HG03095 (cell line): Measurements from ENCODE around the gene TMC6.
"Not testable (repeated sequence)": the region's sequence is repeated elsewhere in the genome, so short reads cannot be mapped to it uniquely, and the experiment has no call there.

Experiments used
- ATAC-seq: cut with Tn5 transposase; IDR thresholded peaks from one replicate; pipeline ENCODE4 v1.9.1; 2021; ENCODE audit warnings: moderate library complexity; ENCODE audit not compliant: unreplicated experiment

TMC6 gene

DNA sequence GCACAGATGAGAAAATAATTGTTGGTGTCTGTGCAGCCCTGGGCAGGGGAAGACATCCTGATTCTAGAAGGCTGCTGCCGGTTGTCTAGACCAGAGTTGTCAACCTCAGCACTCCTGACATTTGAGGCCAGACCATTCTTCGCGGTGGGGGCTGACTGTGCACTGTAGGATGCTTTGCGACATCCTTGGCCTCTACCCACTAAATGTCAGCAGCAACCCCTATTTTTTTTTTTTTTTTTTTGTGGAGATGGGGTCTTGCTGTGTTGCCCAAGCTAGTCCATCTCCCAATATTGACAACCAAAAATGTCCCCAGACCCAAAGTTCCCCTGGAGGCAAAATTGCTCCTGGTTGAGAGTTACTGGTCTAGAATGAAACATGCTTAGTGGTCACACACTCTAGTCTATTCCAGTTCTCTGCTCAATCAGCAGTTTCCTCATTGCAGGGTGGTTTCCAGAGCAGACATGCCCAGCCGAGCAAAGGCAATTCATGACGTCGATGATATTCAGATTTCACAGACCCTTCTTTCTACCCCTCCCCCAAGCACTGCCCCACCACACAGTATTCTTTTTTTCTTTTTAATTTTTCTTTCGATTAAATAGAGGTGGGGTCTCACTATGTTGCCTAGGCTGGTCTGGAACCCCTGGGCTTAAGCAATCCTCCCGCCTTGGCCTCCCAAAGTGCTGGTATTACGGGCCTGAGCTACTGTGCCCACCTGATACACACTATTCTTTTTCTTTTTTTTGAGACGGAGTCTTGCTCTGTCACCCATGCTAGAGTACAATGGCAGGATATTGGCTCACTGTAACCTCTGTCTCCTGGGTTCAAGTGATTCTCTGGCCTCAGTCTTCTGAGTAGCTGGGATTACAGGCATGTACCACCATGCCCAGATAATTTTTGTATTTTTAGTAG, 26.6 kb upstream of the TMC6 start:
- ATAC-seq, result peak; percentile 44

DNA sequence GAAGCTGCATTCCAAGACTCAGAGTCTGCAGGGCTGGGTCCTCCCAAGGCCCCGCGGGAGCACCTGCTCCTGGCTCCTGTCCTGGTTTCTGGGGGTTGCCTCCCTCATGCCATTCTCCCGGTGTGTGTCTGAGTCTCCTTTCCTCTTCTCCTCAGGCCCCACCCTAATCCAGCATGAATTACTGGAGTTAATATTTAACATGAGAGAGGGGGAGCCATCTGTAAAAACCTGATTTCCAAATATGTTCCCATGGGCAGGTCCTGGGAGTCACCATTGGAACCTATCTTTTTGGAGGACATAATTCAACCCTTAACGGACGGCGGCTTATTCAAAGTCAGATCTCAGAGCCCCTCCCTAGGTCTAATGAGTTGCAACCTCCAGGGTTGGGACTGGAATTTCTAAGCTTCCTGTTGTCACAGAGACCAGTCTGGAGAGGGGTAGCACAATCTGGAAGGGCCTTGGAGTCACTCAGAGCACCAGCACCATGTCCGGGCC, 23.0 kb upstream of the TMC6 start:
- no peak for ATAC-seq

DNA sequence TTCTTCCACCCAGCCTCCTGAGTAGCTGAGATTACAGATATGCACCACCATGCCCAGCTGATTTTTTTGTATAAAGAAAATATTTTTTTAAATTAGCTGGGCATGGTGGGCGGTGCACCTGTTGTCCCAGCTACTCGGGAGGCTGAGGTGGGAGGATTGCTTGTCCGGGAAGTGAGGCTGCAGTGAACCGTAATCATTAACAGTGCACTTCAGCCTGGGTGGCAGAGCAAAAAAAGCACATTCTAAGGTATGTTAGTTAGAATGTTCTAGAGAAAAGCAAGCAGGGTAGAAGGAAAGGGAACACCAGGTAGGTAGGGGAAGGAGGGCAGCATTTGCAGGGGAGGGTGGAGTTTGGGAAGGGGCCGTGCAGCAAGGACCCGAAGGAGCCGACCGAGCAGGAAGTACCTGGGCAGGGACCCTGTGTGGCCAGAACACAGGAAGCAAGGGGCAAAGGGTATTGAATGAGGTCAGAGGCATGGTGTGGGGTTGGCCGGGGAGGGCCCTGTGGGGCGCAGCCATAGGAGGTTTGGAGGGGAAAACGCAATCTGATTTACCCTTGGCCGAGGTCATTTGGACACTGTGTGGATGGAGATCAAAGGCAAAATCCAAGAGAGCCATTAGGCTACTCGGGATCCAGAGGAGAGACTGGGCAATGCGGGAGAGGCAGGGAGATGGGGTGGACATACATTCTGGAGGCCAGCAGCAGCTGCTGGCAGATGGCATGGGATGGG, 19.9 kb upstream of the TMC6 start:
- ATAC-seq, result no peak

DNA sequence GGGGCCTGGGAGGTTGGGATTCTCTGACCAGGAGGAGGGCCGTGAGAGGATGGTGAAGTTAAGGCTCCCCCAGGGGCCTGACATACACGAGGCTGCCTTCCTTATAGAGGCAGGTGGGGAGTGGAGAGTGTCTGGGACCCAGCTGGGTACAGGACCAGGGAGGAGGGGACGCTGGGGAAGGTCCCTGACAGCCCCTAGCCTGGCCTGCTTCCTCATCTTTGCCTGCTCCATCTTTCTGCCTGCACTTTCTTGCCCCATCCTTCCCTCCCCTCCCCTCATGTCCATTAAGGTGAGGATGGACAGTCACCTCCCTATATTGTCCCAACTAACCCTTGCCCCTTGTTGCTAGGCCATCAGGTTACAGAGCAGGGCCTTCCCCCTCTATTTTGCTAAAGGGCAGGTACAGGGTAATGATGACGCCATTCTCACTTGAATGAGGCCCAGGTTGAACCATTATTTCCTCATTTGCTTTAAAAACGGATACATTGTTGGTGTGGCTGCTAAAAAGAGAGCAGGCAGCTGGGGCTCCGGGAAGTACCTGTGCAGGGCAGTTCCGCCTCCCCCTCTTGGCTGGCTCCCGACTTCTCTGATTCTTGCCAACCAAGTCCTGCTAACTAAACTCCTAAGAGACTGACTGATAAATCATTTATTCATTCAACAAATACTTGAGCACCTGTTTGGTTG, 18.9 kb upstream of the TMC6 start:
- ATAC-seq, result no peak

- ATAC-seq, result no peak
These were observed 18.3 kb upstream of the TMC6 start for GRCh38 chr17:78146881-78147280.

DNA sequence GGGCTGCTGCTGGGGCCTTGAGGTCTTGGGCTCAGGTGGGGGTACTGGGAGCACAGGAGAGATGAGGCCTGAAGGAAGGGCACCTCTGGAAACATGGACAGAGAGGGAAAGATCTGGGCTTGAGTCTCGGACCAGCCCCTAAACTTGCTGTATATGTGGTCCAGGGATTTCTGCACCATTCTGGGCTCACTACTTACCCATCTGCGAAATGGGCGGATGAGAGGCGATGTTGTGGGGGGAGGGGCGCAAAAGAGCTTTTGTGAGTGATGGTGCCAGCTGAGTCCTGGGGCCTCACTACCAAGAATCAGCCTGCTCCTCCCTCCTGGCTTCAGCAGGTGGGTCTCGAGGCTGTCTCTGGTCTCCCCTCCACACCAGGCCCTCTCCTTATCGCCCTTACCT, 17.9 kb upstream of the TMC6 start:
- no peak for ATAC-seq

DNA sequence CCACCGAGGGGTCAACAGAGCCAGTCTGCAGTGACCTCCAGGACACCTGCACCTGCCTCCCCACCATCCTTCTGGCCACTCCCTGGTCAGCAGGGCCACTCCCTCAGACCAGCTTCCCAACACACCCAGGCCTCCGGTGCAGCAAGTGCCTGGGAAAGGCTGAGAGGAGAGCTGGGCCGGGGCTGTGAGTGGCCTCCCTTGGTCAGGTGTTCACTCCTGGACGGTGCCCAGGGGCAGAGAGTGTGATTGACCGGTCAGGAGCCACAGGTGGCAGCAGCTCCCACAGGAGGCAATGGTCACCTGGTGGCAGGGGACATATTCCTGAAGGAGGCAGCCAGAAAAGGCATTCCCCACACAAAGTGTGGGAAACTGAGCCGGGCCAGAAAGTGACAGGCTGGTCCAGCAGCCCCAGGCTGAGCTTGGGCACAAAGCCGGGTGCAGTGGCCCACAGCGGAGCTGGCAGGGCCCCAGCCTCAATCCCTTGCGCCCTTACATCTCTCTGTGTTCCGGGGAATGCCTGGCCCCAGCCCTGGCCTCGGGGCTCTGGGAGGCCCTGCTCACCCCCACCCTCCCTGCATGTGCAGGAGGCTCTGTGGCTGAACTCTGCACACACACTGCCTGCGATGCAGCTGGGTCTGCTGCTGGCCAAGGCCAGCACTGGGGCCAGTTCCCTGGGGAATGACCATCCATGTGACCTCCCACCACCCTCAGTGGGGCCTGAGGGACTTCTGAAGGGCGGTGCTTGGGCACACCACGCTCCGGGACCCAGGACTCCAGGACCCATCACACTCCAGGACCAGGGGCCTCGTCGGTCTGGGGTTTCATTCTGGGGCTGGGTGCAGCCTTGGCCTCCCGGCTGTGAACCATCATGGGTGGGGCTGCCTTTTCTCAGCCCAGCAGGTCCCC, 16.4 kb upstream of the TMC6 start:
- no peak for ATAC-seq

GRCh38 chr17:78144147-78144719, 15.7 kb upstream of the TMC6 start:
- no peak for ATAC-seq

- ATAC-seq, result no peak
These were observed 14.9 kb upstream of the TMC6 start for GRCh38 chr17:78143214-78144146.

DNA sequence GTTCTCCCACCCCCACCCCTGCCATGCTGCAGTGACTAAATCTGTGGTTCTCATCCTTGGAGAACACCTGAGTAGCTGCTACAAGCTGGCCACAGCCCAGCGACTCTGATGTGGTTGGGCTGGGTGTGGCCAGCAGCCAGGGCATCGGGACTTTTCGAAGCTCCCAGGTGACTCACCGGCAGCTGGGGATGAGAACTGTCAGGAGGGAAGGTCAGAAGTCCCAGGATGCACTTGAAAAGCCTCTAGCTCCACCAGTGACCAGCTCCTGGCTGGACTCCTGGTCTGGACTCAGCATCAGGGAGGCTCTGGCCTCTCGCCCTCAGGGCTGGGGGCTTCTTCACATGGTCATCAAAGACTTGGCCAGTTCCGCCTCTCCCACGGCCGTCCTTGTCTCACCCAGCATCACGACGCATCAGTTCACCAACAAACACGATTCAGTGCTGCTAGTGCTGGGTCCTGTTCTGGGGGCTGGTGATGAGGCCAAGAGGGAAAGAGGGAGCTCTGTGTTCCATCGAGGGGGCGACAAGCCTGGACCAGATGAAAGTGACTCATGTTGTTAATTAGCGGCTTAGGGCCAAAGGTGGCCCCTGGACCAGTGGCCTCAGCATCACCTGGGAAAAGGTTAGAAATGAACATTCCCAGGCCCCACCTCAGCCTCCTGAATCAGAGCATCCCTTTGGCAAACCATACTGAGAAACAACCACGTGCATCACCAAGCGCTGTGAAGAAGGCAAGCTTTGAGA, 13.7 kb upstream of the TMC6 start:
- no peak for ATAC-seq

GRCh38 chr17:78141437-78142118, 13.0 kb upstream of the TMC6 start:
- no peak for ATAC-seq

GRCh38 chr17:78140169-78141051, 11.9 kb upstream of the TMC6 start:
- peak; percentile 61 for ATAC-seq

- not testable (repeated sequence) for ATAC-seq
These were observed 11.3 kb upstream of the TMC6 start for GRCh38 chr17:78139861-78140168.

- ATAC-seq, result no peak
These were observed 9.9 kb upstream of the TMC6 start for GRCh38 chr17:78138204-78139060.

- ATAC-seq, result no peak
These were observed 9.0 kb upstream of the TMC6 start for GRCh38 chr17:78137392-78138203.
